GM23338 (cell line): ENCODE data around the gene ITIH4. TPM values are rescaled to one million over a fixed set of nuclear protein-coding genes. Genes with fewer than 3 reads are reported as not detected.

ENCODE experiments used
- ATAC-seq: fragments of 200-7000 bp; cut with Tn5 transposase; 3 replicates; pipeline ENCODE4 v1.9.1; 2020
- DNase-seq: peaks from one replicate; pipeline ENCODE4 v3.0.0-alpha.2; 2015; ENCODE audit warnings: low spot score
- H2AFZ ChIP-seq: fragments of 200-600 bp; sonication (generic); 2 replicates; pipeline ENCODE4 v1.8.0; 2016; ENCODE audit warnings: antibody characterized with exemption, mild to moderate bottlenecking, moderate library complexity
- H3F3A ChIP-seq: fragments of 200-600 bp; sonication (generic); replicated peaks from 2 replicates; pipeline ENCODE4 v1.8.0; 2017; ENCODE audit warnings: antibody characterized with exemption, mixed run types, low read depth
- H3K27ac ChIP-seq: fragments of 200-600 bp; sonication (generic); 2 replicates; pipeline ENCODE4 v1.6.1; 2016; ENCODE audit warnings: low read depth
- H3K27me3 ChIP-seq: fragments of 200-600 bp; sonication (generic); 2 replicates; pipeline ENCODE4 v1.8.0; 2016; ENCODE audit warnings: mild to moderate bottlenecking, mixed run types, moderate library complexity; ENCODE audit not compliant: insufficient read depth
- H3K36me3 ChIP-seq: fragments of 200-600 bp; sonication (generic); 2 replicates; pipeline ENCODE4 v1.8.0; 2016; ENCODE audit warnings: mild to moderate bottlenecking; ENCODE audit not compliant: insufficient read depth
- H3K4me1 ChIP-seq: fragments of 200-600 bp; sonication (generic); 2 replicates; pipeline ENCODE4 v1.8.0; 2016; ENCODE audit warnings: mild to moderate bottlenecking, moderate library complexity; ENCODE audit not compliant: insufficient read depth
- H3K4me2 ChIP-seq: fragments of 200-600 bp; sonication (generic); 2 replicates; pipeline ENCODE4 v1.7.1; 2017; ENCODE audit warnings: mixed run types
- H3K4me3 ChIP-seq: fragments of 200-600 bp; sonication (generic); 2 replicates; pipeline ENCODE4 v1.6.1; 2016; ENCODE audit warnings: mixed run types
- H3K79me2 ChIP-seq: fragments of 200-600 bp; sonication (generic); replicated peaks from 2 replicates; pipeline ENCODE4 v1.8.0; 2017; ENCODE audit warnings: mild to moderate bottlenecking; ENCODE audit not compliant: insufficient read depth
- H3K9me2 ChIP-seq: fragments of 200-600 bp; sonication (generic); 2 replicates; pipeline ENCODE4 v1.8.0; 2017; ENCODE audit not compliant: insufficient read depth
- H4K20me1 ChIP-seq: fragments of 200-600 bp; sonication (generic); replicated peaks from 2 replicates; pipeline ENCODE4 v1.8.0; 2017; ENCODE audit warnings: mild to moderate bottlenecking; ENCODE audit not compliant: insufficient read depth
- H3K27ac Mint-ChIP-seq: 2 replicates; pipeline ENCODE4 v1.8.0; 2020; ENCODE audit warnings: inconsistent platforms, mild to moderate bottlenecking, moderate library complexity, mixed read lengths
- H3K27me3 Mint-ChIP-seq: 3 replicates; pipeline ENCODE4 v1.8.0; 2022; ENCODE audit warnings: low read depth, mild to moderate bottlenecking, moderate library complexity, mixed read lengths, inconsistent platforms; ENCODE audit not compliant: insufficient read depth, poor library complexity
- H3K36me3 Mint-ChIP-seq: 3 replicates; pipeline ENCODE4 v1.8.0; 2021; ENCODE audit warnings: low read depth, mild to moderate bottlenecking, inconsistent platforms, moderate library complexity, mixed read lengths
- H3K4me1 Mint-ChIP-seq: 3 replicates; pipeline ENCODE4 v1.8.0; 2020; ENCODE audit warnings: mild to moderate bottlenecking, inconsistent platforms, mixed read lengths
- H3K4me3 Mint-ChIP-seq: 3 replicates; pipeline ENCODE4 v1.8.0; 2021; ENCODE audit warnings: moderate library complexity, mild to moderate bottlenecking, inconsistent platforms, mixed read lengths
- H3K9me3 Mint-ChIP-seq: 3 replicates; pipeline ENCODE4 v1.8.0; 2020; ENCODE audit warnings: moderate library complexity, mild to moderate bottlenecking, inconsistent platforms, mixed read lengths
- CREB1 ChIP-seq: fragments of 250-450 bp; sonication (Bioruptor Pico); IDR thresholded peaks from 2 replicates; pipeline ENCODE4 v1.5.0; 2020; ENCODE audit warnings: low read depth, mild to moderate bottlenecking, moderate library complexity
- ETS1 ChIP-seq: IDR thresholded peaks from 2 replicates; pipeline ENCODE4 v1.6.1; 2016; ENCODE audit warnings: antibody characterized with exemption
- EZH2 ChIP-seq: fragments of 200-600 bp; sonication (generic); IDR thresholded peaks from one replicate; pipeline ENCODE4 v1.8.0; 2017; ENCODE audit warnings: antibody characterized with exemption, mild to moderate bottlenecking, low read depth; ENCODE audit not compliant: unreplicated experiment
- EZH2phosphoT487 ChIP-seq: fragments of 200-600 bp; sonication (generic); IDR thresholded peaks from one replicate; pipeline ENCODE4 v1.8.1; 2018; ENCODE audit warnings: antibody characterized with exemption; ENCODE audit not compliant: unreplicated experiment
- NANOG ChIP-seq: IDR thresholded peaks from 2 replicates; pipeline ENCODE4 v1.6.1; 2016; ENCODE audit warnings: antibody characterized with exemption, borderline replicate concordance
- POLR2AphosphoS5 ChIP-seq: IDR thresholded peaks from 2 replicates; pipeline ENCODE4 v1.6.1; 2016; ENCODE audit warnings: antibody characterized with exemption, low read depth
- REST ChIP-seq: IDR thresholded peaks from one replicate; pipeline ENCODE4 v1.6.1; 2018; ENCODE audit warnings: antibody characterized with exemption; ENCODE audit not compliant: unreplicated experiment
- STAT1 ChIP-seq: IDR thresholded peaks from one replicate; pipeline ENCODE4 v1.6.1; 2016; ENCODE audit warnings: antibody characterized with exemption; ENCODE audit not compliant: unreplicated experiment
- ZNF114 ChIP-seq: fragments of 250-450 bp; sonication (Bioruptor Pico); IDR thresholded peaks from 2 replicates; pipeline ENCODE4 v1.5.0; 2020; ENCODE audit warnings: mild to moderate bottlenecking, moderate library complexity
- ZNF331 ChIP-seq: fragments of 250-450 bp; sonication (Bioruptor Pico); IDR thresholded peaks from 2 replicates; pipeline ENCODE4 v1.5.0; 2020; ENCODE audit warnings: low read depth, mild to moderate bottlenecking, moderate library complexity
- polyA plus RNA-seq: library from polyadenylated mRNA; unstranded; fragments of >200 nt; fragmentation: Nextera tagmentation; extraction: Ambion mirVana; gene quantifications from 2 replicates; pipeline ENCODE4 v1.2.1, GENCODE V29; 2016
- total RNA-seq: library from RNA; depleted of rRNA; stranded (reverse); fragments of >200 nt; shearing (Covaris generic); gene quantifications from 2 replicates; pipeline ENCODE4 v1.2.3, GENCODE V29; 2014

ITIH4 gene
- total and polyA plus RNA-seq, 2 experiments from 2014 or later: 0.82 to 1.4 TPM

- no peak overlapping the region for H3K27ac ChIP-seq
These were observed 8.2 kb upstream of the ITIH4 start for GRCh38 chr3:52838561-52839267.

GRCh38 chr3:52836986-52837385 is 6.5 kb upstream of the ITIH4 start:
- DNase-seq (no peak), ATAC-seq (no peak)
- Mint-ChIP-seq H3K27ac (no peak overlapping the region), H3K4me3 (no peak overlapping the region), H3K4me1 (peaks cover 23% of the 10 kb centered on the region), H3K36me3 (peaks cover 9% of the 10 kb centered on the region; the same call in 2 of the 3 replicates), H3K27me3 (peaks cover 16% of the 10 kb centered on the region), H3K9me3 (no peaks in the 10 kb centered on the region)
- Histone ChIP-seq H3K4me1 (no peaks in the 10 kb centered on the region), H3K4me2 (no peak overlapping the region), H3K9me2 (no peaks in the 10 kb centered on the region), H3K79me2 (no peaks in the 10 kb centered on the region), H3K27me3 (no peaks in the 10 kb centered on the region), H2AFZ (no peak overlapping the region), H4K20me1 (no peaks in the 10 kb centered on the region), H3K36me3 (no peaks in the 10 kb centered on the region; the same call in 1 of the 2 replicates), H3K27ac (no peak overlapping the region), H3F3A (no peaks in the 10 kb centered on the region), H3K4me3 (no peak overlapping the region)
- TF ChIP-seq POLR2AphosphoS5 (no peak), STAT1 (no peak), EZH2 (no peak), ETS1 (no peak), ZNF114 (CRISPR knock-in tag) (no peak), EZH2phosphoT487 (no peak)

More at GRCh38 chr3:52838561-52839267, 8.2 kb upstream of the ITIH4 start:
- Histone ChIP-seq H3K36me3 (no peaks in the 10 kb centered on the region; the same call in 1 of the 2 replicates), H4K20me1 (no peaks in the 10 kb centered on the region), H2AFZ (no peak overlapping the region), H3K4me1 (no peaks in the 10 kb centered on the region), H3K27me3 (no peaks in the 10 kb centered on the region), H3F3A (no peaks in the 10 kb centered on the region), H3K4me3 (no peak overlapping the region), H3K4me2 (no peak overlapping the region), H3K79me2 (no peaks in the 10 kb centered on the region), H3K9me2 (no peaks in the 10 kb centered on the region)
- H3K27ac Mint-ChIP-seq: no peak overlapping the region
- TF ChIP-seq CREB1 (no peak), NANOG (no peak), POLR2AphosphoS5 (no peak), ZNF331 (no peak), EZH2 (no peak), ZNF114 (CRISPR knock-in tag) (no peak), REST (no peak)
- no peak for ATAC-seq
- peaks cover 15% of the 10 kb centered on the region; the same call in 2 of the 3 replicates for H3K36me3 Mint-ChIP-seq
- peaks cover 15% of the 10 kb centered on the region for H3K4me1 Mint-ChIP-seq
- H3K9me3 Mint-ChIP-seq: no peaks in the 10 kb centered on the region
- no peak overlapping the region for H3K4me3 Mint-ChIP-seq
- peaks cover 13% of the 10 kb centered on the region for H3K27me3 Mint-ChIP-seq
- no peak for DNase-seq
